Fibroblast of the aortic adventitia (primary cell): ENCODE measurements around the gene KRT35. TPM values are rescaled to one million over a fixed set of nuclear protein-coding genes. Genes with fewer than 3 reads are reported as not detected.
"Not testable (repeated sequence)": the region's sequence is repeated elsewhere in the genome, so short reads cannot be mapped to it uniquely, and the experiment has no call there.

Source experiments
- DNase-seq: peaks from one replicate; pipeline ENCODE4 v3.0.0-alpha.2; 2010; ENCODE audit warnings: low read depth
- H3K4me3 ChIP-seq: 2 replicates; pipeline ENCODE4 v1.5.1; 2011; ENCODE audit warnings: low read depth, mild to moderate bottlenecking, control low read depth, low read length, moderate library complexity
- small RNA-seq: library from RNA; depleted of rRNA; stranded (forward); fragments of <200 nt; gene quantifications from one replicate; pipeline ENCODE3, GENCODE V24; 2012
- total RNA-seq: library from RNA; depleted of rRNA; stranded (reverse); fragments of >200 nt; gene quantifications from 2 replicates; pipeline ENCODE4 v1.2.3, GENCODE V29; 2012; ENCODE audit warnings: low replicate concordance
- TF ChIP-seq, protein P1 (sequence below): IDR thresholded peaks from 2 replicates; pipeline ENCODE4 v1.5.1; 2011; ENCODE audit warnings: mild to moderate bottlenecking, low read length, control low read depth, inconsistent platforms; ENCODE audit not compliant: insufficient read depth

Gene KRT35
- total RNA-seq, 1 donor, result not detected

DNA sequence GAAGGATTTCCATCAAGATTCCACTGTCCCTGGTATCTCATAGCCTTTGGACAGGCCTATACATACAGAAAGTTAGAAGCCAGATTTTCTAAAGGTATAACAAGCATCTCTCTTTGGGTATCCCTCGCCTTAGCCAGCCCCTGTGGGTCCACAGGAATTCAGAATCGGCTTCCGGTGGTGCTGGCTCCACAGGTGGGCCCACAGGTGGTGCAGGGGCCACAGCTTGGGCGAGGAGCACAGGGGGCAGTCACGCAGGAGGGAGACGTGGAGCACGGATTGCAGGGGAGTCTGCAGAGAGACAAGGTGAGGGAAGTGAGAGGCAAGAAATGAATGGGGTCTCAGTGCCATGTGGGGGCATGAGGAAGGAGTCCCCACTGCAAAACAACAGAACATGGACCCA is 43.7 kb downstream of the KRT35 start:
- no peak for DNase-seq
- H3K4me3 ChIP-seq, result no peak overlapping the region
- TF ChIP-seq, protein P1, sequence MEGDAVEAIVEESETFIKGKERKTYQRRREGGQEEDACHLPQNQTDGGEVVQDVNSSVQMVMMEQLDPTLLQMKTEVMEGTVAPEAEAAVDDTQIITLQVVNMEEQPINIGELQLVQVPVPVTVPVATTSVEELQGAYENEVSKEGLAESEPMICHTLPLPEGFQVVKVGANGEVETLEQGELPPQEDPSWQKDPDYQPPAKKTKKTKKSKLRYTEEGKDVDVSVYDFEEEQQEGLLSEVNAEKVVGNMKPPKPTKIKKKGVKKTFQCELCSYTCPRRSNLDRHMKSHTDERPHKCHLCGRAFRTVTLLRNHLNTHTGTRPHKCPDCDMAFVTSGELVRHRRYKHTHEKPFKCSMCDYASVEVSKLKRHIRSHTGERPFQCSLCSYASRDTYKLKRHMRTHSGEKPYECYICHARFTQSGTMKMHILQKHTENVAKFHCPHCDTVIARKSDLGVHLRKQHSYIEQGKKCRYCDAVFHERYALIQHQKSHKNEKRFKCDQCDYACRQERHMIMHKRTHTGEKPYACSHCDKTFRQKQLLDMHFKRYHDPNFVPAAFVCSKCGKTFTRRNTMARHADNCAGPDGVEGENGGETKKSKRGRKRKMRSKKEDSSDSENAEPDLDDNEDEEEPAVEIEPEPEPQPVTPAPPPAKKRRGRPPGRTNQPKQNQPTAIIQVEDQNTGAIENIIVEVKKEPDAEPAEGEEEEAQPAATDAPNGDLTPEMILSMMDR, result no peak

DNA sequence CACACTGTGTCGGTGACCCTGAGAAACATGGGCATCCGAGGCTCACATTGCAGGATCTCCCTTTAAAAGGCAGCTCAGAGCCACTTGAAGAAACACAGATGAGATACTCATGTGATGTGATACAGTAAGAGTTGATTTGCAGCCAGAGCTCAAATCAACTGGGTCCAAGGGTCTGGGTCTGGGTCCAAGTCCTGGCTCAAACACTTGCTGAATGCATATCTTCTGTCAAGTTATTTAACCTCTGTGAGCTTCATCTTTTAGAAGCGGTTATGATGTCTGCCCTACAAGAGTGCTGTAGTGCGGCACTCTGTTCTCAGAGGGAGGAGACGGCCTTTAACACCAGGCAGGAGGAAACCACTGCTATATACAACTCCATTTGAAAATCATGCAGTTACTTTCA is 46.5 kb downstream of the KRT35 start:
- TF ChIP-seq, protein P1, result no peak
- H3K4me3 ChIP-seq, result no peak overlapping the region

DNA sequence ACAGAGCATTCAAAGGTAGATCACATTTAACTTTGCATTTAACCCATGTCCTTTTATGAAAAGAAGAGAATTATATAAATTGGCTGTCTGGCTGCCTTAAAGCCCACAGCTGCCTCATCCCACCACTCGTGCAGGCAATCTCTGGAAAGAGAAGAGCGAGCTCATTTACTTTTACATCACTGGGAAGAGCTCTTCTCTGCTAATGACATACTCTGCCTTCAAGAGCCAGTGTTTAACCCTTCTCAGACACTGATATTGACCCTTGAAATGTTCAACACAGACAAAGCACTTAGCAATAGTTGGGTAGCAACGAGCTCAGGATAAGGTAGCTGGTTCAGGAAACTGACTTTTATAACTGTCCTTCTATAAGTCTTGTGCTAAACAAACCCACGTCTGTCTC is 46.9 kb downstream of the KRT35 start:
- no peak for DNase-seq
- TF ChIP-seq, protein P1, result no peak
- H3K4me3 ChIP-seq, result no peak overlapping the region

More for the DNA sequence above, 46.5 kb downstream of the KRT35 start:
- no peak for DNase-seq

DNA sequence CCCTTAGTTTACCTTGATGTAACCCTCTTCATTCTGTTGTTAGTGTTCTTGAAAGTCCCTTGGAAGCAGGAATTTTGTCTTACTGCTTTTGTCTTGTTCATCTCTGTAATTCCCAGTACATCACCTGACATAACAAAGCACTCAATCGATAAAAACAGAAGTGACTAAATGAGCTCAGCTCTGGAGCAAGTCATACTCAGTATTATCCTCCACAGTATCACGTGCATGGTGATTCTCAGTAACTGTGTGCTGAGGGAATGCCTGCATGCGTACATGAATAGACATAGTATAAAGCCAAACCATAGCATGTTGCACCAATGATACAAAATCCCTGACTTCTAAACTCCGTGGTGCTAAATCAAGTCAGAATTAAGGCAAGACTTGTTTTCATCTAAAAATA is 47.4 kb downstream of the KRT35 start:
- no peak overlapping the region for H3K4me3 ChIP-seq
- no peak for DNase-seq
- TF ChIP-seq, protein P1, result no peak

DNA sequence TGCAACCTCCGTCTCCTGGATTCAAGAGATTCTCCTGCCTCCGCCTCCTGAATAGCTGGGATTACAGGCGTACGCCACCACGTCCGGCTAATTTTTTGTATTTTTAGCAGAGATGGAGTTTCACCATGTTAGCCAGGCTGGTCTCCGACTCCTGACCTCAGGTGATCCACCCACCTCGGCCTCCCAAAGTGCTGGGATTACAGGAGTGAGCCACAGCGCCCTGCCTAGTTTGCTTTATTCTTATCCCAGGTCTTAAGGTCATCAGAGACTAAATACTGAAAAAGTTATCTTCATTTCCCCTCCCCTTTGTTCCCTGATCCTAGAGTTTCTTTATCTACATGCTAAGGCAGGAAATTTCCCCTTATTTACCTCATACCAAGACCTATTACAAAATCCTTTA is 50.6 kb downstream of the KRT35 start:
- not testable (repeated sequence) for DNase-seq, H3K4me3 ChIP-seq

DNA sequence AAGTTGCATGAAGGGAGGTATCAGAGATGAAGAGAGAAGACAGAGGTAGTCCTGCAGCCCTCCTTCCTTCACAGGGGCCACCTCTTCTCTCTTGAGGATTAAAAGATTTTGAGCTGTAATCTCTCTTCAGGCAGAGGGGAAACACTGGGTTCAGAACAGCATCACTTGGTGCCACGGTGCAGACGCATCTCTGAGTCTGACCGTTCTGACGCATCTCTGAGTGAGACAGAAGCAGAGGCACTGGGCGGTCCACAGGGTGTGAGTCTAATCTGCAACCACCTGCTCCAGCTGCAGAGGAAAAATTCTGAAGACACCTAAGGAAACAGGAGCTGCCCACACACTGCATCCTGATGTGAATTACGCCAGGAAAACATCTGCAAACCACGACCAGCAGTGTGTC is 51.3 kb downstream of the KRT35 start:
- no peak for DNase-seq
- H3K4me3 ChIP-seq, result no peak overlapping the region

DNA sequence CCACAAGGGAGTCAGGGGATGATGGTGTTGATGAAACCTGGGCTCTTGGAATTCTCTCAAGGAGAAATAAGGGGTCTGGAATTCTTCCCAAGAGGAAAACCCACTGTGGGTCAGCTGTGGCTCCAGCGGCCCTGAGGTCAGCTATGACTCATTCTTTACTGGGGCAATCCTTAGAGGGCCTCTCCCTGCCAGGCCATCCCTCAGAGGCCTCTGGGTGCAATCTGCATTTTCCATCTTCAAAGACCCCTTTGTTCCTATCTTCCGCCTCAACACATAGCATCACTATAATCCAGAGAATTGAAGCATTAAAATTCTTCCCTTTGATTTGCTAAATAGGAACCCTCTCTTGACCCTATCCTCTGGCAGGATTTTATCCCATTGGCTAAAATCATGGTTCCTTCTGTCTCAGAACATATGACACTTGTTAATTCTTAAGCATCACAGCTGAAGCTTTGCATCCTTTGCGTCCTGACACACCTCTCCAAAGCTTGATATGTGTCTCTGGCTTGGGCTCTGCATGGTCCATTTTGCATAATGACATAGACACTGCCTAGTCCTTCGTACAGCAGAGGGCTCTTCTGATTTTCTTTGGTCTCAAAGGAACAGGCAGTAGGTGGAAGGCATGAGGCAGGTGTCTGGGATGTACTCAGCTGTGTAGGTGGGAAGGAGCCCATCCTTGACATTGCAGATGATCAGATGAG is 52.2 kb downstream of the KRT35 start:
- TF ChIP-seq, protein P1, result no peak
- DNase-seq, result no peak
- H3K4me3 ChIP-seq, result no peak overlapping the region

More for the DNA sequence above, 51.3 kb downstream of the KRT35 start:
- TF ChIP-seq, protein P1, result no peak

Small RNAs within 50 kb of the gene (small RNA-seq; reads per million reads assigned to genes)
- 4.8 reads per million, percentile 88 among the genes with 10 or more reads in this experiment for gene RNU2-32P

Other genes starting within 250 kb of the KRT35 start
- not detected in 2 replicates for gene KRTAP9-3, start 248.7 kb downstream of the KRT35 start, total RNA-seq
- gene KRTAP9-8, start 243.2 kb downstream of the KRT35 start, total RNA-seq, result not detected in 2 replicates
- not detected in 2 replicates for gene KRTAP9-4, start 231.5 kb downstream of the KRT35 start, total RNA-seq
- gene KRTAP9-9, start 225.8 kb downstream of the KRT35 start, total RNA-seq, result not detected in 2 replicates
- not detected in 2 replicates for gene KRTAP9-6, start 215.8 kb downstream of the KRT35 start, total RNA-seq
- not detected in 2 replicates for gene KRTAP9-7, start 205.5 kb downstream of the KRT35 start, total RNA-seq
- gene KRTAP29-1, start 178.3 kb downstream of the KRT35 start, total RNA-seq, result not detected in 2 replicates
- gene KRTAP16-1, start 171.8 kb downstream of the KRT35 start, total RNA-seq, result not detected in 2 replicates
- not detected in 2 replicates for gene KRTAP17-1, start 165.4 kb downstream of the KRT35 start, total RNA-seq
- not detected in 2 replicates for gene KRT33A, start 130.3 kb downstream of the KRT35 start, total RNA-seq
- gene KRT33B, start 111.3 kb downstream of the KRT35 start, total RNA-seq, result not detected in 2 replicates
- gene KRT34, start 98.8 kb downstream of the KRT35 start, total RNA-seq, result 0.45 TPM in 1 of 2 replicates, not detected in the other
- 0.09 TPM in 1 of 2 replicates, not detected in the other for gene KRT31, start 83.5 kb downstream of the KRT35 start, total RNA-seq
- gene KRT37, start 56.6 kb downstream of the KRT35 start, total RNA-seq, result not detected in 2 replicates
- gene KRT38, start 40.2 kb downstream of the KRT35 start, total RNA-seq, result not detected in 2 replicates
- 0.09 TPM in 1 of 2 replicates, not detected in the other for gene KRT32, start 13.8 kb downstream of the KRT35 start, total RNA-seq
- not detected in 2 replicates for gene KRT36, start 8.8 kb upstream of the KRT35 start, total RNA-seq
- not detected in 2 replicates for gene KRT13, start 24.5 kb upstream of the KRT35 start, total RNA-seq
- 0.63 TPM in 1 of 2 replicates, not detected in the other for gene KRT15, start 37.7 kb upstream of the KRT35 start, total RNA-seq
- gene KRT19, start 47.2 kb upstream of the KRT35 start, total RNA-seq, result 50.7 and 78.5 TPM in 2 replicates
- not detected in 2 replicates for gene KRT9, start 90.9 kb upstream of the KRT35 start, total RNA-seq
- 0.82 and 1.3 TPM in 2 replicates for gene KRT14, start 105.7 kb upstream of the KRT35 start, total RNA-seq
- 0.98 and 2.0 TPM in 2 replicates for gene KRT16, start 131.6 kb upstream of the KRT35 start, total RNA-seq
- 0.57 TPM in 1 of 2 replicates, not detected in the other for gene KRT17, start 143.4 kb upstream of the KRT35 start, total RNA-seq
- gene EIF1, start 207.7 kb upstream of the KRT35 start, total RNA-seq, result 99.7 and 102 TPM in 2 replicates
- gene GAST, start 231.2 kb upstream of the KRT35 start, total RNA-seq, result not detected in 2 replicates